ENCODE results near the gene RBKS.

- TF ChIP-seq CTCF (IDR thresholded peaks at IDR 0.05) = no peak
- TF ChIP-seq POLR2A (IDR thresholded peaks at IDR 0.05) = no peak
Measured at GRCh38 chr2:27931361-27931950, 41.3 kb upstream of the RBKS start.
